Measurements from ENCODE around the gene LAMA3. TPM values are rescaled to one million over a fixed set of nuclear protein-coding genes. Genes with fewer than 3 reads are reported as not detected.

The LAMA3 gene
- total and polyA plus RNA-seq, 4 donors = 0.26 to 3.9 (median 0.37) TPM

DNA sequence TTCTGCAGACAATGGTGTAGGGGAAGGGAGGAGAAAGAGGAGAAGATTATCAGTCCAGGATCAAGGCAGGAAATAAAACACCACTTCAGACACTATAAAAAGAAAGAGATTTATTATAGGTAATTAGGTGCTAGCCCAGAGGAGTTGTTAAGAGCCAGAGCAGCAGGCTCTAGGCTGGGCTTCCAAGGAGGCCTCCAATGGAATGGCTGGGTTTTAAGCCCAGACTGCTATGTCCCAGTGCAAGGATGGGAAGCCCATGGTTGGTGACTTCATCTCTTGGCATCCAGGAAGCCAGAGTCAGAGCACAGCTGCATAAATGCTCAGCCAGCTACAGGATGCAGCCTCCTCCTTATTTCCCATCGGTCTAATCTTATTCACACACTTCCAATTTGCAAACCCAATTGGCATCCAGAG lies 95.6 kb downstream of the LAMA3 start:
- 61% methylated on average over 1 of the region's 1 CpG for WGBS
- no peak for DNase-seq (ENCODE audit: low spot score)

DNA sequence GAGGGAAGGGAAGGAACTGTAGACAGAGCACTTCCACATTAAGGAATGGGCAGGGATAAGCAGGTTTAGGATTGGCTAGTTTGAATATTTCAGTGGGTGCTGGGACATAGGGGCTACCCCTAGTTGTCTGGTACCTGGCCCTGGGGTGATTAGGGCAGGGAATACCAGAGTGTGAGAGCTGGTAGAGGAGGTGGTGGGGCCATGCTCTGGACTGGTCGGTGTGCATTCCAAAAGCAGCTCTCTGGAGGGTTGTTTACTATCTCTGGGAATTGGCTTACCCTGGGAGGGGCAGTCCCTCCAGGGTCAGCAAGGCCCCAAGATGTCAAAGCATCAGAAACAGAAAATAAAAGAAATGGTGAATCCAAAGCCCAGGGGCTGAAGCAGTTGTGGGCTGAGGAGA lies 103.8 kb downstream of the LAMA3 start:
- TF ChIP-seq TAF1 (conservative IDR thresholded peaks at IDR 0.05) = no peak
- TF ChIP-seq FOXA1 (IDR thresholded peaks at IDR 0.05) = no peak
- TF ChIP-seq FOXA2 (IDR thresholded peaks at IDR 0.05) = no peak
- TF ChIP-seq, protein P1, sequence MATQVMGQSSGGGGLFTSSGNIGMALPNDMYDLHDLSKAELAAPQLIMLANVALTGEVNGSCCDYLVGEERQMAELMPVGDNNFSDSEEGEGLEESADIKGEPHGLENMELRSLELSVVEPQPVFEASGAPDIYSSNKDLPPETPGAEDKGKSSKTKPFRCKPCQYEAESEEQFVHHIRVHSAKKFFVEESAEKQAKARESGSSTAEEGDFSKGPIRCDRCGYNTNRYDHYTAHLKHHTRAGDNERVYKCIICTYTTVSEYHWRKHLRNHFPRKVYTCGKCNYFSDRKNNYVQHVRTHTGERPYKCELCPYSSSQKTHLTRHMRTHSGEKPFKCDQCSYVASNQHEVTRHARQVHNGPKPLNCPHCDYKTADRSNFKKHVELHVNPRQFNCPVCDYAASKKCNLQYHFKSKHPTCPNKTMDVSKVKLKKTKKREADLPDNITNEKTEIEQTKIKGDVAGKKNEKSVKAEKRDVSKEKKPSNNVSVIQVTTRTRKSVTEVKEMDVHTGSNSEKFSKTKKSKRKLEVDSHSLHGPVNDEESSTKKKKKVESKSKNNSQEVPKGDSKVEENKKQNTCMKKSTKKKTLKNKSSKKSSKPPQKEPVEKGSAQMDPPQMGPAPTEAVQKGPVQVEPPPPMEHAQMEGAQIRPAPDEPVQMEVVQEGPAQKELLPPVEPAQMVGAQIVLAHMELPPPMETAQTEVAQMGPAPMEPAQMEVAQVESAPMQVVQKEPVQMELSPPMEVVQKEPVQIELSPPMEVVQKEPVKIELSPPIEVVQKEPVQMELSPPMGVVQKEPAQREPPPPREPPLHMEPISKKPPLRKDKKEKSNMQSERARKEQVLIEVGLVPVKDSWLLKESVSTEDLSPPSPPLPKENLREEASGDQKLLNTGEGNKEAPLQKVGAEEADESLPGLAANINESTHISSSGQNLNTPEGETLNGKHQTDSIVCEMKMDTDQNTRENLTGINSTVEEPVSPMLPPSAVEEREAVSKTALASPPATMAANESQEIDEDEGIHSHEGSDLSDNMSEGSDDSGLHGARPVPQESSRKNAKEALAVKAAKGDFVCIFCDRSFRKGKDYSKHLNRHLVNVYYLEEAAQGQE (IDR thresholded peaks at IDR 0.05) = no peak
- no peak for TF ChIP-seq RXRA (IDR thresholded peaks at IDR 0.05)
- TF ChIP-seq, protein P2, sequence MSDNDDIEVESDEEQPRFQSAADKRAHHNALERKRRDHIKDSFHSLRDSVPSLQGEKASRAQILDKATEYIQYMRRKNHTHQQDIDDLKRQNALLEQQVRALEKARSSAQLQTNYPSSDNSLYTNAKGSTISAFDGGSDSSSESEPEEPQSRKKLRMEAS (IDR thresholded peaks at IDR 0.05) = no peak
- TF ChIP-seq, protein P3, sequence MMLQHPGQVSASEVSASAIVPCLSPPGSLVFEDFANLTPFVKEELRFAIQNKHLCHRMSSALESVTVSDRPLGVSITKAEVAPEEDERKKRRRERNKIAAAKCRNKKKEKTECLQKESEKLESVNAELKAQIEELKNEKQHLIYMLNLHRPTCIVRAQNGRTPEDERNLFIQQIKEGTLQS (IDR thresholded peaks at IDR 0.05) = no peak
- TF ChIP-seq YY1 (IDR thresholded peaks at IDR 0.05) = no peak
- no peak for TF ChIP-seq HNF4A (conservative IDR thresholded peaks at IDR 0.05)
- TF ChIP-seq NR2F2 (IDR thresholded peaks at IDR 0.05) = no peak
- TF ChIP-seq, protein P4, sequence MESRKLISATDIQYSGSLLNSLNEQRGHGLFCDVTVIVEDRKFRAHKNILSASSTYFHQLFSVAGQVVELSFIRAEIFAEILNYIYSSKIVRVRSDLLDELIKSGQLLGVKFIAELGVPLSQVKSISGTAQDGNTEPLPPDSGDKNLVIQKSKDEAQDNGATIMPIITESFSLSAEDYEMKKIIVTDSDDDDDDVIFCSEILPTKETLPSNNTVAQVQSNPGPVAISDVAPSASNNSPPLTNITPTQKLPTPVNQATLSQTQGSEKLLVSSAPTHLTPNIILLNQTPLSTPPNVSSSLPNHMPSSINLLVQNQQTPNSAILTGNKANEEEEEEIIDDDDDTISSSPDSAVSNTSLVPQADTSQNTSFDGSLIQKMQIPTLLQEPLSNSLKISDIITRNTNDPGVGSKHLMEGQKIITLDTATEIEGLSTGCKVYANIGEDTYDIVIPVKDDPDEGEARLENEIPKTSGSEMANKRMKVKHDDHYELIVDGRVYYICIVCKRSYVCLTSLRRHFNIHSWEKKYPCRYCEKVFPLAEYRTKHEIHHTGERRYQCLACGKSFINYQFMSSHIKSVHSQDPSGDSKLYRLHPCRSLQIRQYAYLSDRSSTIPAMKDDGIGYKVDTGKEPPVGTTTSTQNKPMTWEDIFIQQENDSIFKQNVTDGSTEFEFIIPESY (IDR thresholded peaks at IDR 0.05) = no peak
- TF ChIP-seq GABPA (IDR thresholded peaks at IDR 0.05 in 1 of 2, conservative IDR thresholded peaks at IDR 0.05 in 1 of 2) = no peak
- no peak for TF ChIP-seq RAD21 (IDR thresholded peaks at IDR 0.05)
- no peak for TF ChIP-seq JUND (IDR thresholded peaks at IDR 0.05)
- no peaks in the 10 kb centered on the region for H3K36me3 ChIP-seq (ENCODE audit: control insufficient read depth in 4 of 4, insufficient read depth in 3 of 4, low read depth in 1 of 4, low read length in 3 of 4)
- 60% methylated on average over 1 of the region's 1 CpG for WGBS
- H3K27ac ChIP-seq (ENCODE audit: low read depth in 1 of 2, low read length in 2 of 2) = no peak overlapping the region
- H3K9me3 ChIP-seq (ENCODE audit: control insufficient read depth in 4 of 4, low read length in 3 of 4) = no peaks in the 10 kb centered on the region
- H3K4me3 ChIP-seq (ENCODE audit: low read depth in 1 of 3, low read length in 3 of 3) = no peak overlapping the region
- no peaks in the 10 kb centered on the region for H3K4me1 ChIP-seq (ENCODE audit: control insufficient read depth in 4 of 4, insufficient read depth in 4 of 4, low read length in 3 of 4)
- no peaks in the 10 kb centered on the region for H3K27me3 ChIP-seq (ENCODE audit: control insufficient read depth in 4 of 4, insufficient read depth in 4 of 4, low read length in 3 of 4)
- no peak overlapping the region for H3K9ac ChIP-seq (ENCODE audit: low read depth in 1 of 2, low read length in 2 of 2)
- DNase-seq (ENCODE audit: low spot score) = no peak

More for the DNA sequence above, 95.6 kb downstream of the LAMA3 start:
- H3K4me1 ChIP-seq (ENCODE audit: control insufficient read depth in 4 of 4, insufficient read depth in 4 of 4, low read length in 3 of 4) = no peaks in the 10 kb centered on the region
- no peak overlapping the region for H3K27ac ChIP-seq (ENCODE audit: low read depth in 1 of 2, low read length in 2 of 2)
- H3K9me3 ChIP-seq (ENCODE audit: control insufficient read depth in 4 of 4, low read length in 3 of 4) = no peaks in the 10 kb centered on the region
- H3K27me3 ChIP-seq (ENCODE audit: control insufficient read depth in 4 of 4, insufficient read depth in 4 of 4, low read length in 3 of 4) = peaks cover 0 to 2% (median 0%) of the 10 kb centered on the region in 4 donors
- TF ChIP-seq FOXA2 (IDR thresholded peaks at IDR 0.05) (no peak), JUND (IDR thresholded peaks at IDR 0.05) (no peak), EGR1 (IDR thresholded peaks at IDR 0.05; ENCODE audit: low read depth in 2 of 2) (no peak), SP1 (IDR thresholded peaks at IDR 0.05) (no peak), FOXA1 (IDR thresholded peaks at IDR 0.05) (no peak), NR2F2 (IDR thresholded peaks at IDR 0.05) (no peak), YY1 (IDR thresholded peaks at IDR 0.05) (no peak)
- TF ChIP-seq, protein P1 (IDR thresholded peaks at IDR 0.05) = no peak
- TF ChIP-seq, protein P2 (IDR thresholded peaks at IDR 0.05) = no peak
- no peak overlapping the region for H3K9ac ChIP-seq (ENCODE audit: low read depth in 1 of 2, low read length in 2 of 2)
- no peak overlapping the region for H3K4me3 ChIP-seq (ENCODE audit: low read depth in 1 of 3, low read length in 3 of 3)
- no peaks in the 10 kb centered on the region for H3K36me3 ChIP-seq (ENCODE audit: control insufficient read depth in 4 of 4, insufficient read depth in 3 of 4, low read depth in 1 of 4, low read length in 3 of 4)
